ENCODE measurements around the gene C10orf67.
"Not testable (repeated sequence)": the region's sequence is repeated elsewhere in the genome, so short reads cannot be mapped to it uniquely, and the experiment has no call there.

Gene C10orf67

DNA sequence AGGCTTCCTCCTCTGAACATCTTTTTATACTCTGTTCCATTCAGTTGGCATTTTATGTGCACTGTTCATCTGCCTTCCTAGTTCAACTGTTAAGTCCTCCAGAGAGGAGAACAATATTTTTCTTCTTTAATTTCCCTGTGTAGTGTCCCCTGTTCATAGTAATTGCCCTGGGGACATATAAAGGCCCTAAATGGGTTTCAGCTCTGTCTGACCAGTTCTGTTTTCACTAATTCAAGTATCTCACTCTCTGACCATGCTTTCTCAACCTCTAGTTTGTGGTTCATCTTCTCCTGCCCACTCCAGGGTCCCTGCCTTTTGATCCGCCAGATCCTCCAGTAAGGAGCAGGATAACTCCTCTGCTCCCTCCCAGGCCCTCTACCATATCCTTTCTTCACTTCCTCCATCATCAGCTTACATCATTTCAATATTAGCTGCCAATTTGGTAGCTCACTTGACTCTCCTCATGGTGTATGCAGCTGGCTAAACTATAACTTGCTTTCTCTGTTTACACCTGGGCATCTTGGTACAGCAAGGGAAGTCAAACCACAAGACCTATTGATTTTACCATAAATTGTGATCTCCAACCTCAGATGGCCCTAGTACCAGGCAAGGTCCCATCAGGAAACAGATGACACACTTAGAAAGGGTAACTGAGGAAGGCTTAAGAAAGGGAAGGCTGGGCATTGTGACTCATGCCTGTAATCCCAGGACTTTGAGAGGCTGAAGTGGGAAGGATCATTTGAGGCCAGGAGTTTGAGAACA lies 17.7 kb upstream of the C10orf67 start:
- TF ChIP-seq, protein P1, sequence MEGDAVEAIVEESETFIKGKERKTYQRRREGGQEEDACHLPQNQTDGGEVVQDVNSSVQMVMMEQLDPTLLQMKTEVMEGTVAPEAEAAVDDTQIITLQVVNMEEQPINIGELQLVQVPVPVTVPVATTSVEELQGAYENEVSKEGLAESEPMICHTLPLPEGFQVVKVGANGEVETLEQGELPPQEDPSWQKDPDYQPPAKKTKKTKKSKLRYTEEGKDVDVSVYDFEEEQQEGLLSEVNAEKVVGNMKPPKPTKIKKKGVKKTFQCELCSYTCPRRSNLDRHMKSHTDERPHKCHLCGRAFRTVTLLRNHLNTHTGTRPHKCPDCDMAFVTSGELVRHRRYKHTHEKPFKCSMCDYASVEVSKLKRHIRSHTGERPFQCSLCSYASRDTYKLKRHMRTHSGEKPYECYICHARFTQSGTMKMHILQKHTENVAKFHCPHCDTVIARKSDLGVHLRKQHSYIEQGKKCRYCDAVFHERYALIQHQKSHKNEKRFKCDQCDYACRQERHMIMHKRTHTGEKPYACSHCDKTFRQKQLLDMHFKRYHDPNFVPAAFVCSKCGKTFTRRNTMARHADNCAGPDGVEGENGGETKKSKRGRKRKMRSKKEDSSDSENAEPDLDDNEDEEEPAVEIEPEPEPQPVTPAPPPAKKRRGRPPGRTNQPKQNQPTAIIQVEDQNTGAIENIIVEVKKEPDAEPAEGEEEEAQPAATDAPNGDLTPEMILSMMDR (IDR thresholded peaks at IDR 0.05; ENCODE audit: low read depth, low read length, missing control alignments) = no peak
- no peak overlapping the region for H3K4me3 ChIP-seq (ENCODE audit: low read depth, low read length)
- no peak for DNase-seq (ENCODE audit: low read depth)

DNA sequence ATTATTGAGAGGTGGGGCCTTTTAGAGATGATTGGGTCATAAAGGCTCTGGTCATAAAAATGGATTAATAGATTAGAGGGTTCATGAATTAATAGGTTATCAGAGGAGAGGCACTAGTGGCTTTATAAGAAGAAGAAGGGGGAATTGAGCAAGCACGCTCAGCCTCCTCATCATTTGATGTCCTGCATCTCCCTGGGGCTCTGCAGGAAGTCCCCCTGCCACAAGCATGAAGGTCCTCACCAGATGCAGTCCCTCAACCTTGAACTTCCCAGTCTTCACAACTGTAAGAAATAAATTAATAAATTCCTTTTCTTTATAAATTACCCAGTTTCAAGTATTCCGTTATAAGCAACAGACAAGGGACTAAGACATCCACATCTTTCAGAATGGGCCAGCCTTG lies 17.1 kb upstream of the C10orf67 start:
- no peak overlapping the region for H3K4me3 ChIP-seq (ENCODE audit: low read depth, low read length)
- DNase-seq (ENCODE audit: low read depth) = no peak
- TF ChIP-seq, protein P1 (IDR thresholded peaks at IDR 0.05; ENCODE audit: low read depth, low read length, missing control alignments) = no peak

DNA sequence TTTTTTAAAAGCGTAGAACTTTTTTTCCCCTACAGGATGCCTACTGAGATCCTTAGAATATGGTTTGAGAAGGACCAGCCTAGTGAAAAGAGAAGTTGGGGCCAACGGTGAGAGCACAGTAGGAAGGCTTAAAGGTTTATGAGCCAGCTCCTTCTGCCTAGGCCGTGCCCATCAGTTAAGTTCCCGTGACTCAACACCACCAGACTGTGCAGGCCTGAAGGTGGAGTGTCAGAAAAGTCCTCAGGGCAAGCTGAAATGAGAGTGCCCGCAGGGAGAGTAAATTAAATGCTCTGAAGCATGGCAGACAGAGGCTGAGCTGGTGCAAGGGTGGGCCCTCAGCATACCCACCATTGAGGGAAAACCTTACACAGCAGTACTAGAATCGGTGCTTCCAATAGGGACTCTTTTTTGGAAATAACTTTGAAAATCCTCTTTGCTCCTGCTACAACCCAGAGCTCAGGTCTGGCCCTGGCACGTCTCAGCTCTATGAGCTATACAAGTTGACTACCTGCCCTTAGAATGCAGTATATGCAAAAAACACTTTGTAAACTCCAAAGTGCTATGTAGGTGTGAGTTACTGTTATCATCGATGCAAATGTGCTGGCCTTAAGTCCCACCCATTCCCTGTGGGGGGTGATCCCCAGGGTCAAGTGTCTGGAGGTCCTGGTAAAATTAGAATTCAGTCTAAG lies 15.2 kb upstream of the C10orf67 start:
- no peak overlapping the region for H3K4me3 ChIP-seq (ENCODE audit: low read depth, low read length)
- TF ChIP-seq, protein P1 (IDR thresholded peaks at IDR 0.05; ENCODE audit: low read depth, low read length, missing control alignments) = no peak

DNA sequence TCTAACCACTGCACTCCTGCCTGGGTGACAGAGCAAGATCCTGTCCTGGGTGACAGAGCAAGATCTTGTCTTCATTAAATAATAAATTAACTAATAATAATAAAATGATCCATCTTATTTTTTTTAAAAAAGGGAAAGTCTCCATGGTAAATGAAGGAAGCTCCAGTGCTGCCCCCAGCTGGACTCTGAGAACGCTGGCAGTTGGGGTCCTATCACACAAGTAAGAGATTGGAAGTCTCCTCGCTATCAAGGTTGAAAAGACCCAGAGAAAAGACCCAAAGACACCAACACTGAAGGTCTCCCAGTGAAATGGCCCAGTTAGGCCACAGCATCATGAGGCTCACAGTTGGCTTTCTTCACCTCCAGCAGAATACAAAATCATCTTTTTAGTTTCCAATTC lies 13.8 kb upstream of the C10orf67 start:
- DNase-seq (ENCODE audit: low read depth) = no peak

More for the DNA sequence above, 15.2 kb upstream of the C10orf67 start:
- no peak for DNase-seq (ENCODE audit: low read depth)

DNA sequence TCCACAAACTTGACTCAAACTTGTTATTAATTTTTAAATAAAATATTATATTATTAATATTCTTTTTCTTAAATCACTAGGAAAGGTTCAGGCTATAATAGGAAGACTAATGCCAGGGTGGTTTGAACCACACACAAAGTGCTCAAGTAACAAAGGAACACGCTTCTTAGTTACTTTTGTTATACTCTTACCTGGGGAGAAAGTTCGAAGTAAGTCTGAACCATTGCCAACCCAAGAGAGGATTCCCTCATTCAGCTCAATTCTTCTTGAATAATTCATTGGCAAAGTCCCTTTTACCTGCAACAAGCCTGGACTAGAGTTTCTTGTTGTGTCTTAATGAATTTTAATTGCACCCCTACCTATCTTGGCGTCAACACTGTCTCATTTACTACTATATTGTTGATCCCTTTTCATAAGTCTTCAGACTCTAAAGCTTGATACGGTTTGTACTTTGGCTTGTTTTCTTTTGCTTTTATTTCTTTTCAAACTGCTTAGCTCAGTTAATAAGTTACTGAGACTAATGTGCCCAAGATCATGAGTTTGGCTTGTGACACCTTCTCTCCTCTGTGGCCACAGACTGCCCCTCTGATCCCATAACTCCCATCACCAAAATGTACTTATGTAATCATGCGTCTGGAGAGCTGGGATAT lies 10.2 kb upstream of the C10orf67 start:
- TF ChIP-seq, protein P1 (IDR thresholded peaks at IDR 0.05; ENCODE audit: low read depth, low read length, missing control alignments) = no peak
- DNase-seq (ENCODE audit: low read depth) = no peak
- no peak overlapping the region for H3K4me3 ChIP-seq (ENCODE audit: low read depth, low read length)

More for the DNA sequence above, 13.8 kb upstream of the C10orf67 start:
- TF ChIP-seq, protein P1 (IDR thresholded peaks at IDR 0.05; ENCODE audit: low read depth, low read length, missing control alignments) = no peak
- H3K4me3 ChIP-seq (ENCODE audit: low read depth, low read length) = no peak overlapping the region

DNA sequence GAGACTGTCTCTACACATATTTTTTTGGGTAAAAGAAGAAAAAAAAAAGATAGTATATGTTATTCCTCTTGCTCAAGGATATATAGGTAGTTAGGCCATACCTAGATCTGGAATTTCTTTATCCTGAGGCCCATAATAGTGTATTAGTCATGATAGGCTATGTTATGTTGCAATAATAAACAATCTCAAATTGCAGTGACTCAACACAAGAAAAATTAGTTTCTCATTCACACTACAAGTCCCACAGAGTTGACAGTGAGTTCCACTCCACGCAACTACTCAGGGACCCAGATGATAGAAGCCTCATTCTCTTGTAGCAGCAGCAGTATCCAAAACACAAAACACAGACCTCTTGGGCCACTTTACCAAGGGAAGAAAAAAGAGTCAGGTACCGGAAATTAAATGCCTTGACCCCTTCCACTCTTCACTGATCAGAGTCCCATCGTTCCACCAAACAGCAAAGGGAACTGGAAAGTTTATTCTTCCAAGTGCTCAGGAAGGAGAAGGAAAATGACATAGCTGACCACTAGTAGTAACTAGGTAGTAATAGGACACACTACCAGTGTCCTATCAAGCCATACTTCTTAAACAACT lies 7.4 kb upstream of the C10orf67 start:
- H3K4me3 ChIP-seq (ENCODE audit: low read depth, low read length) = no peak overlapping the region
- no peak for DNase-seq (ENCODE audit: low read depth)
- TF ChIP-seq, protein P1 (IDR thresholded peaks at IDR 0.05; ENCODE audit: low read depth, low read length, missing control alignments) = no peak

DNA sequence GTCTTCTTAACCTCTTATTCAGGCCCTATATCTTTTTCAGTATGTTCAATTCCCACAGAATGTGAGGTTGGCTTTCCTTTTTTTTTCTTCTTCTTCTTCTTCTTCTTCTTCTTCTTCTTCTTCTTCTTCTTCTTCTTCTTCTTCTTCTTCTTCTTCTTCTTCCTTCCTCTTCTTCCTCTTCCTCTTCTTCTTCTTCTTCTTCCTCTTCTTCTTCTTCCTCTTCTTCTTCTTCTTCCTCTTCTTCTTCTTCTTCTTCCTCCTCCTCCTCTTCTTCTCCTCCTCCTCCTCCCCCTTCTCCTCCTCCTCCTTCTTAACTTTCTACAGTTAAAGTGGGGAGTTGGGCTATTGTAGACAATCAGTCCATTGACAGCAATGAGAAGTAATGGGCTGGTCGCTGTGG lies 6.1 kb upstream of the C10orf67 start:
- not testable (repeated sequence) for H3K4me3 ChIP-seq (ENCODE audit: low read depth, low read length); DNase-seq (ENCODE audit: low read depth)
